T follicular helper cell (primary cell): Measurements from ENCODE around the gene EEF1E1.

Source experiments
- DNase-seq: peaks from one replicate; pipeline ENCODE4 v3.0.0-alpha.2; 2020; ENCODE audit warnings: low read depth
- total RNA-seq, 2 experiments: gene quantifications; one replicate each; lab custom pipeline; 2026; lab: John Stamatoyannopoulos, UW

EEF1E1 gene
- total RNA-seq = 6.1 to 16.0 reads per million in 2 experiments

DNA sequence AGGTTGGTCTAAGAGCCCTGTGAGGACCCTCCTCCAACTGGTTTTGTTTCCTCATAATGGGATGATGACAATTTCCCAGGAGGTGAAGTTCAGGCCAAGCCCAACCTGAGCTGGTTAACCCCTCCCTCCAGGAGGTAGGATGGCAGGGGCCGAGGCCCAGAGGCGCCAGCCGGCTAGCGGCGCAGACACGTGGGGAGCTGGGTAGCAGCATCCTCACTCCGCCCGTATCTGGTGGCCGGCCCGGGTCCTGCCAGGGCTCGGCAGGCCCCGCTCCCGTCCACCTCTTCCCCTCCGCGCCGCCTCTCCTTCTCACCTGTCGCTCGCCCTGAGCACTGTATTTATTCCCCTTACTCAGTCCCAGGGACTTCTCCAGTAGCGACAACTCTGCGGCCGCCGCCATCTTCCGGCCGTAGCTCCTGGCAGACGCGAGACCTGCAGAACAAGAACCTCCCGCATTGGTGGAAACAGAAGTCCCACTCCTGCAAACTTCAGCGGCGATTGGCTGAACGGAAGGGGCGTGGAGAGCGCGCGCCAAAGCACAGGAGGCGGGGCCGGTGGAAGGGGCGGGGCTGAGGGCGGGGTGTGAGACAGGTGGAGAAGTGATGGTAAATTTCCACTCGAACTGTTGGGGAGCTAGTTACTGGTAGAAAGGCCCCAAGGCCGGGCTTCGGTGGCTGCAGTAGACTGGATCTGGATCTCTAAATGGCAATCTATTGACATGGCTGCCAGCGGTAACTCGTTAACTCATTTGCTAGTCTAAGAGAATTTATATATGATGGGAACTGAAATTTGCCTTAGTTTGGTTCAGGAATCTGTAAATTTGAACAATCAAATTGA lies at the start of gene EEF1E1:
Gene EEF1E1 (minus strand): TSS at position 427 of the 837 bp plus-strand sequence. CDS start 27 bp downstream, at position 400.
- DNase-seq = peak; percentile 97

DNA sequence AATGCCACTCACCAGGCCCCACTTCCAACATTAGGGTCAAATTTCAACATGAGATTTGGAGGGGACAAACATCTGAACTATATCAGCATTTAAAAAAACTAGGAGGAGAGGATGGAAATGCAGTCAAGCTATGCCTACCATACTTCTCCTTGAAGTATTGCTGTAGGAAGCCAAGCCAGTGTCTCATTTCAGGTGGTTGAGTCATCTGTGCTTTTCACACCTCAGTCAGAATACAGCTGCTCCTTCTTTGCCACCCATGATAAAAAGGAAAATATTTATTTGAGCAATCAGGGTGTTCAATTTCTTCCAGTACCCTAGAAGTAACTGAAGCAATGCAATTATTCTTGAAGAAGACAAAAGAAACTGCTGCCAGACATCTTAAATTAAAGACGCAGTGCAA lies 47.0 kb upstream of the EEF1E1 start:
- no peak for DNase-seq

DNA sequence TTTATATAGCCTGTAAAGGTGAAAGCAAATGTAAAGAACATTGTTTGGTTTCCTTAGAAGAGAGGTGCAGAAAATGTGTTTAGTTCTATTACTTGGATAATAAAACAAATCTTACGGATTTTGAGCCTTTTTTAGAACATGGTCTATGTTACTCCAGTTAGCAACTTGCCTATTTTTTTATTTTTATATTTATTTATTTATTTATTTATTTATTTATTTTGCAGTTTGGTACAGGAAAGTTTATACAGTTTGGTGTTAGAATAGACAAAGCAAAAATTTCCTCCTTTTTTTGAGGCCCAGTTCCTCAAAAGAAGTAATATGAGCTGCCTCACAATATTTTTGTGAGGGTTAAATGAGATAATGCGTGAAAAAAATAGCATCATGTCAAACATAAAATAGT lies 41.6 kb upstream of the EEF1E1 start:
- no peak for DNase-seq

DNA sequence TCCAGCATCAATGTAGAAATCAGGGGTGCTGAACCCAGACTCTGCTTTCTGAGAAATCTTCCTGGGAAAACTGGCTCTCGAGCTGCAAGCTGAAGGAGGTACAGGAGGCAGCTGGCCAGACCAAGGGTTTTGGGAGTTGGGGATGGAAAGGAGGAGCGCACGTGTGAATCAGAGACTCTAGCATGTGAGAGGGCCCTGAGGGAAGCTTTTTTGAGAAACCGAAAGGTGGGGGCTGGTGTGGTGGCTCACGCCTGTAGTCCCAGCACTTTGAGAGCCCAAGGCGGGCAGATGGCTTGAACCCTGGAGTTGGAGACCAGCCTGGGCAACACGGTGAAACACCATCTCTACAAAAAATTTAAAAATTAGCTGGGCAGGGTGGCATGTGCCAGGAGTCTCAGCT lies 37.1 kb upstream of the EEF1E1 start:
- no peak for DNase-seq

DNA sequence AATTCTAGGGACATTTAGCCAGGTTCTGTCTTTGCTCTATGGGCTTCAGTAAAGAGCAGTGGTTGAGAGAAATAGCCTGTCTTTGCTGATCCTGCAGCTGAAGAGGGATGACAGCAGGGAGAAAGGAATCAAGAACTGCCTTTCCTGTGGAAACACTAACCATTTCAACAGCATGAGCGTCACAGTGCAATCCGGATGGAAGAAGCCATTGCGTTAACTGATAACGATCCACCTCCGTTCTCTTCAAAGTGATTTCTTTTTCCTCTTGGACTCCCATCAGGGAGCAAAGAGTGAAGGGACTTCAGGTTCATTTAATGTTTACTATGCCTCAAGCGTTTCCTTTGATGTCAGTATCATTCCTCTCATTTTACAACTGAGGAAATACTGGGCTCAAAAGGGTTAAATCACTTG lies 35.2 kb upstream of the EEF1E1 start:
- DNase-seq = no peak

DNA sequence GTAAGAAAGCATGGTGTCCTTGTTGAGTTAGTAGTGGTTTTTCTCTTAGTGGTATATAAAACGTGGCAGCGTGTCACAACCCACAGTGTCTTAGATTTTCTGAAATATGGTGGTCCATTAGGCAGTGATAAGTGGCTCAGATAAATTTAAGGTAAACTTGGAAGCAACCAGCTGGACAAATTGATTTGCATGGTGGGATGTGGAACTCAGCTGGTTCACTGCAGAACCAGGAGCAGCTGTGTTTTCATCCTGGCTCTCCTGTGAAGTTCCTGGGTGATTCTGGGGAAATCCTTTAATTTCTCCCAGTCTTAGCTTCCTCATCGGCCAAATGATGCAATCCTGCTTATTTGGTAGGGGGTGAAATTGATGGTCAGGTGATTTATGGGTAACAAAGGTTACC lies 32.9 kb upstream of the EEF1E1 start:
- no peak for DNase-seq

DNA sequence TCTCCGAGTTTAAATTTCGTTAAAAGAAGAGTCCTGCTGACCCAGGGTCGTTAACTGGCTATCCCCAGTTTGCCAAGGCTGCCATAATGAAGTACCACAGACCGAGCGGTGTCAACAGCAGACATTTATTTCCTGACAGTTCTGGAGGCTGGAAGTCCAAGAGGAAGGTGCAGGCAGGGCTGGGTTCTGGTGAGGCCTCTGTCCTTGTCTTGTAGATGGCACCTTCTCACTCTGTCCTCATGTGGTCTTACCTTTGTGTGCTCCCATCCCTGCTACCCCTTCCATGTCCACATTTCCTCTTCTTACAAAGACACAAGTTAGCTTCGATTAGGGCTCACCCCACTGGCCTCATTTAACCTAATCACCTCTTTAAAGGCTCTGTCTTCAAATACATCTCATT lies 29.8 kb upstream of the EEF1E1 start:
- no peak for DNase-seq

DNA sequence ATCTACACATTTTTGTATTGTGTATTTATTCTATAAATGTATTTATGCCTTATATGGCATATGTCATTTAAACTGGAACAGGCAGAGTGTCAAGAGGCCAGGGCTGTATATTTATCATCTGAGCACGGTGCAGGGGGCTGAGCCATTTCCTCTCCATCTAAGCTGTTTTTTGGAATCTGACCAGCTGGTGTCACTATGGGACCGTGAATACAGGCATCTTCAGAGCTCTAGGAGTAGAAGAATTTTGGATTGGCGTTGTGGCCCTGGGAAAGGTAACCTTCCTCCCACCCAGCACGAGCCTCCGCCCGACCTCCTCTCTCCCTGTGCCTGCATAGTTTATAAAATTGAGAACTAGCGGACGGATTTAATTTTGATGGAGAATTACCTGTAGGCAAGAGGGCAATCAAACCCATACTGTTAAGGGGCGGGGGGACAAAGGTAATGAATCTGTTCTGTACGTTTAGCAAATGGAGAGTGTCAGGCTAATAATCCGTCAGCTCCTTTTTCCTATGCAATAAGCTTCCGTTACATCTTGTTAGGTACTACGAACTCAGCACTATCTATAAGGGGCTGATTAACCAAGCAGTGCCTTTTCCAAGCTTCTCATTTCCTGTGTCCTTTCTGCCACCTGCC lies 29.0 kb upstream of the EEF1E1 start:
- peak; percentile 3 for DNase-seq

DNA sequence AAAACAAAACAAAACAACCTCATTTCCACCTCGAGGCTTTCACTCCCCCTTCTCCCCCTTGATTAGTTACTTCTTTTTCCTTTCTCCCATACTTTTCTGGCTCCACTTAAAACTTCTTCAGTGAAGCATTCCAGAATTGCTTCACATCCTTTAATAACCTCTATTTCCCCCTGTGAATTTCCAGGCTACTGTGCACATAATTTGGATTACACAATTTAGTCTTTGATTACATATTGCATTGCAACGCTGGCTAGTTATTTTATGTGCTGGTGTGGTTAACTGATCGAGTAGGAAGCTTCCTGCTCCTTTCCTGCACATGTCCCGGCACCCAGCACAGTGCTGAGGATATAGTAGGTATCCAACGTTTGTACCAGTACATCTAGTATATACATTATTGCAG lies 28.1 kb upstream of the EEF1E1 start:
- DNase-seq = no peak

DNA sequence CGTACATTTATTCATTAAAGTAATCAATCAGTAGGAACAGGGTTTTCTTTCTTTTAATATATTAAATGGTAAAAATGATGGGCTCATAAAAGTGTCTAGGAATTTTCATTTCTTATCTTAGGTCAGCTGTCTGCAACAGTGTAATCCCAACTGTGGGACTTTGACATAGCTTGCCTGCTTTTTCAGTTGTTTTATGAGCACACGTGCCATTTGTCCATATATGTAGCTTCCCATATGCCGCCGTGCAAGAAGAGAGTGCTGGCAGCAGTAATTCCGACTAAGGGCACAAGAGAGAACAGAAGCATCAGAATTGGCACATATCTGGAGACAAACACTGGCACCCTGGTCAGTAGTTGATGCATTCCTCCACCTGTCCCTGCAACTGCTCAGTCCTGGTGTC lies 20.9 kb upstream of the EEF1E1 start:
- no peak for DNase-seq

DNA sequence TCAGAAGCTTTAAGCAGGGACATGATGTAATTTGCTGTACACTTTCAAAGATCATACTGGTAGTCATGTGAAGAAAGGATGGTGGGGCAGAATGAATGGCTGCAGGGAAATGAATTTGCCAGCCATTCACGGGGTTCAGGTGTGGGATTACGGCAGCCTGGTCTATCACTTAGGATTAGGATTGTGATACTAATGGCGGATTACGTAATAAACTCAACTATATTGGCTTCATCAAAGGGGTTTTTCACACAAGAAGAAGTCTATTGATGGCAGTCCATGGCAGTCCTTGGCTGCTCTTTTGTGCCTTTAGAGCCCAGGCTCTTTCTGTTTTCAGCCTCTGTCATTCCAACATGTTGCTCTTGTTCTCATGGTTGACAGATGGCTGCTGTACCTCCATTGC lies 12.6 kb upstream of the EEF1E1 start:
- no peak for DNase-seq

DNA sequence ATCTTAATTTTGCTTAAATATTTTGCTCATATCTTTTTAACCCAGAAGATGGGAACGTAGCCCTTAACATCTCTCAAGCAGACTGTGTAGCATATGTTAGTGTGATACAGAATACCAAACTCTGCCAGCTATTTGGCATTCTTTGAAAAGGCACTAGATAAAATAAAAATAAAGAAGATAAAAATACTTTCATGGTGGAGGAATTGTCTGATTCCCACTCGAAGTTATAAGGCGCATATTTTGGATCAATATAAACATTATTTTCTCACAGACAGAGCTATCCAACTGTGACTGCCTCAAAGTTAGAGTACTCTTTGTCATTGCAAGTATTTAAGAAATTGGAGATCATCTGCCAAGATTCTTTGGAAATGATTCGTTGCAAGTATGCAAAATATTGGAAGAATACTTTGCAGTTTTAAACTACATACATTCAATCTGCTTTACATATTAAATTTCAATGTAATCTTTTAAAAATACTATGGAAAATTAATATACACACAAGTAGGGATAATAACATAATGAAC lies 10.8 kb upstream of the EEF1E1 start:
- DNase-seq = no peak

DNA sequence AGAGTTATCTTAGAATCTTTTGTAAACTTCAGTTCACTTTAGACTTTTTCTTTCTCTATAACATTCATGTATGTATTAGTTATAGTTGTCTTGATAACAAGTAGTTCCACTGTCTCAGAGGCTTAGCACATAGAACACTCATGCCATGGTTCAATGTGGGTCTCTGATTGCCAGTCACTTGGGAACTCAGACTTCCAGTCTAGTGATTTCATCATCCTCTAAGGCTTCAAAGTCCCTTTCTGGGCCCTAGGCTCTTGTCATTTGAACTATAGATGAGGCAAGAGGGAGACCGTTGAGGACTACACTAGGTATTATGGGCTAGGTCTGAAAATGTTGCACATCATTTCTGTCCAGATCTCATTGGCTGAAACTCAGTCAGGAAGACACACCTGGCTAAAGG lies 8.4 kb upstream of the EEF1E1 start:
- DNase-seq = no peak

DNA sequence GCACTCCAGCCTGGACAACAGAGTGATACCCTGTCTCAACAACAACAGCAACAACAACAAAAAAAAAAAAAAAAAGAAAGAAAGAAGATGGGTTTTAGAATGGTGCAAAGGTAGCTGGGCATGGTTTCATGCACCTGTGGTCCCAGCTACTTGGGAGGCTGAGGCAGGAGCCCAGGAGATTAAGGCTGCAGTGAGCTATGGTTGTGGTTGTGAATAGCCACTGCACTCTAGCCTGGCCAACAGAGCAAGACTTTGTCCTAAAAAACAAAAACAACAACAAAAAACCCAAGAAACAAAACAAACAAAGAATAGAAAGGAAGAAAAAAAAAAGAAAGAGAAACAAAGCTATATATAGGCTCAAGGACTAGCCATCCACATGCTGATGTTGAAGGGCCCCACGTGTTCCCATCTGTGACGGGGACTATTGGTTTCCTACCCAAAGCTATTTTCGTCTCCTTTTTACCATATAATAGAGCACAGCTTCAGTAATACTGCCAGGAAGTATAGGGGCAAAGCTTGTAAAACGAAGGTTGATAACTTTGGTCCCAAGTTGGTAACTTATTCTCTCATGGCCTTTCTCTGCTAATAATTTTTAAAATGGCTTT lies 7.9 kb upstream of the EEF1E1 start:
- DNase-seq = no peak

DNA sequence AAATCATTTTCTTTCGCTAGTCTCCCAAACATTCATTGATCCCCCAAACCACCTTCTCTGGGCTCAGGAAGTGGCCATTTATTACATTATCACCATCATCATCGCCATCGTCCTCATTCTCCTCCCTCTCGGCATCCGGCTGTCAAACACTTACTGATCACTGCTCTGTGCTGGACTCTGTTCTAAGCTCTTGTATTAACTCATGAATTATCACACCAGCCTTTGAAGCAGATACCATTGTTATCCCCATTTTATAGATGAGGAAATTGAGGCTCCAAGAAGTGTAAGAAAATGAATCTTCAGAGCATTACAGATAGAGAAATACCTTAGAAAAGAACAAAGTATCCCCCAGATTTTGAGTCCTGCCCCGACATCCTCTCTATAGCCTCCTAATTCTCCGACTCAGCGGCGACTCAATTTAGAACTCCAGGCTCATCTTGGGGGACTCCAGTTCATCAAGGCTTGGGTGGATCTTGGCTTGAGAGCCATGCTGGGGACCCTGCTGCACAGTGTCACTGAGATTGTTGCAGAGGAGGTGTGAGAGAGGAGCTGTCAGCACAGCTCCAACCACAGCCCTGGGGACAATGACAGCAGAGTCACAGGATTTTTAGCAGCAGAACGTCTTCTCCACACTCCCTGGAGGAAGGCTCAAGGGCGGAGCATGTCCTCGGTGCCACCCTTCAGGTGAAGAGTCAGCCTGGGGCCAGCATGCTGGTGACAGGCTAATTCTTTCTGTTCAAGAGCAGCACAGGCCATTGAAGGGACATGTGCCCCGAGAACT lies 6.6 kb upstream of the EEF1E1 start:
- DNase-seq = no peak

DNA sequence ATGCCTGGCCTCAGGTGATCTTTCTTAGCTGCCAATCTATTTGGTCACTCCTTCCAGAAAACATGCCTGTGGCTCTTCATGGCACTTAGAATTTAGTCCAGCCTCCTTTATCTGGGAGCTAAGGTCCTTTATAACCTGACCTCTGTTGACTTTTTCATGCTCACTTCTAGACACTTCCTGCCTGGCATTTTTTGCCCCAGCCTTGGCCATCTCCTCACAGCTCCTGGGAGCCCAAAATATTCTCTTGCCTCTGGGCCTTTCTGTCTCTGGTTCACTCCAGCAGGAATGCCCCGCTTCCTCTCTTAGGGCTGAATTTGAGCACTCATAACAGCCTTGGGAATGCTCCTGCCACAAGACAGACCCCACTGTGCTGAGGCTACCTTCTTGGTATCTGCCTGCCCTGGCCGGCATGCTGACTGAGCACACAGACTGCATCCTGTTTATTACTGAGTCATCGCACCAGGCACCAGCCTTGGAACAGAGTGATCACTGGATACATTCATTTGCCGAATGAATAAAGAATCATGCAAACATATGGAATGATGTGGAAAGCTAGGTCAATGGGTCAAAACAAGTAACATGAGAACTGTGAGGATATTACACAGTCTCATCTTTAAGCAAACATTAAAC lies 5.8 kb upstream of the EEF1E1 start:
- no peak for DNase-seq

DNA sequence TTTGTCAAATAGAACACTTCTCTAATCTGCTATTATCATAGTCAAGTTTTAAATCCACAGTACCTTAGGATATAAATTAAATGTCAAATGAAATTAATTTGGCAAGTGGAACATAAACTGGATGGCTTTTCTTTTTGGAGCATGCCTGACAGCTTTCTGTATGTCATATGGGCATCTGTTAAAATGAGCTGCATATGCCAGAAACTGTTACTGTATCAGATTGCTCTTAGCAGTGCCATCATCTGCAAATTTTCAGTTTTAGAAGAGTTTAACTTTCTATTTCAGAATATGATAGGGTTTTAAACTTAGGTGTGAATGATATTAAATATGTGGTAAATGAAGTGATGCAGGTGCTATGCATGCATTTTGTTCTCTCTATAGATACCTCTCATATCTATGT lies 3.4 kb upstream of the EEF1E1 start:
- no peak for DNase-seq

DNA sequence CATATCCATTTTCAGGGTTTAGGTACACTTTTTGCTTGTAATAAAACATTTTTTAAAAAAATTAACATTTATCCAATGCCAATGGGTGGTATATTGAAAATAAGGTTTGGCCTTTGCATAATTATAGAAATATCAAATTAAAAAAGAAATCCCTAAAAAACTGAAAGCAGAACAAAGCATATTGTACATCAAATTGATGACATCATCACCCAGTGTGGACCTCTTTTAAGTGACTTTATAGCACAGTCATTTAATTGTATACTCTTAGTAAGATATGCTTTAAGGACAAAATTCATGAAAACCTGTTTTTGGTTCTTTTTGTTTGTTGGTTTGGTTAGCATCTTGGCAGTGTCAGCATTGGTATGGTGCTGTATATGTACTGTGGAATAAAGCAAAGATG lies 1.4 kb upstream of the EEF1E1 start:
- no peak for DNase-seq

DNA sequence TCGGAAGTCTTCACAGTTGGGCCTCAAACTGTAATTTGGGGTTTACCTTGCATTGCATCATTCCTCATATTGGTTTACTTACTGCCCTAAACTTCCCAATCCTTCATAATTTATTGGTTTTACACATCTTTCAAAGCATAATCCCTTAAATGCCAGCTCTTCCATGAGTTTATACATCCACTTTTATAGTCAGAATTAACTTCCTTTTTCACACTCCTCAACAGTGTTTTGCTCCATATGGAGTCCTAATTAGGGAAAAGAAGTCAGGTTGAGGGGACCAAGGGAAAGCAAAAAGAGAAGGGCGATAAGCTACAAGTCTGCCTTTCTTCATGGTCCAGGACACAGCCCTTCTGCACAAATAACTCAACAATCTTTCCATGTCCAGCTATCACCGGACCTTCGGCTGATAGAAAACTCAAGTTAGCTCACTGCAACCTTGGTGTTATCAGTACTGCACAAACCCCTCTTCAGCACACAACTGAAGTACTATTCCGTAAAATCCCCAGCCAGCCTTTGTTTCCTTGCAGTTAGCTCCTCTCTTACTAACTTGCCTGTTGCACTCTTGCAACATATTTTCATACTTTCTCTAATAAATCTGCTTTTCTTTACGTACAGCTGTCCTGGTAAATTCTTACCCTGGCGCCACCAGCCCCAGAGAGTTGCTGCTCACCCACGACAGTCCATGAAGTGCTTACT lies 2.0 kb downstream of the EEF1E1 start:
- no peak for DNase-seq

DNA sequence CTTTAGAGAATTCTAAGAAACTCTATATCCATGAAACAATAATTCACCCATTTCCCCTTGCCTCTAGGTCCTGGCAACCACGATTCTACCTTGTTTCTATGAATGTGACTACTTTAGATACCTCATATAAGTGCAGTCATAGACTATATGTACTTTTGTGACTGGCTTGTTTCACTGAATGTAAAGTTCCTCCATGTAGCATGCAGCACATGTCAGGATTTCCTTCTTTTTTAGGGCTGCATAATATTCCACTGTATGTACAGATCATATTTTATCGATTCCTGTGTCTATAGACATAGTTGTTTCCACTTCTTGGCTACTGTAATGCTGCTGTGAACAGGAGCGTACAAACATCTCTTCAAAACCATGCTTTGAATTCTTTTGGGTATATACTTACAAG lies 11.7 kb downstream of the EEF1E1 start:
- DNase-seq = no peak

DNA sequence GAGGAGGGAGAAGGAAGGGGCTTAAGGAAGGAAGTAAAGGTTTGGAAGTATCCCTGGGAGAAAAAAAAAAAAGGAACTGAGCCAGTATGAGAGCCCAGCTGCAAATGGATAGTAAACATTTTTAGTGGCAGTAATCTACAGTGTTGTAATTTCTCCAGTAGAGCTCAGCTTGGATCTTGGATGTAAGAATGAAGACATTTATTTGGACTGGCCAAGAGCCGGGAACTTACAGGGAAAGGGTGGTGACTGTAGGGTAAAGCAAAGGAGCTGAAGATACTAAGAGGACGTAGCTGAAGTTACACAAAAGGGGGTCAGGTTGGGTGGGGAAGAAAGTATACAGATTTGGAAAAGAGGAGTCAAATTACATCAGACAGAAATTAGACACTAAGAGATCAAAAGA lies 13.5 kb downstream of the EEF1E1 start:
- no peak for DNase-seq
